Measurements from ENCODE around the gene RNASE8.
"Not testable (repeated sequence)": the region's sequence is repeated elsewhere in the genome, so short reads cannot be mapped to it uniquely, and the experiment has no call there.

Gene RNASE8

DNA sequence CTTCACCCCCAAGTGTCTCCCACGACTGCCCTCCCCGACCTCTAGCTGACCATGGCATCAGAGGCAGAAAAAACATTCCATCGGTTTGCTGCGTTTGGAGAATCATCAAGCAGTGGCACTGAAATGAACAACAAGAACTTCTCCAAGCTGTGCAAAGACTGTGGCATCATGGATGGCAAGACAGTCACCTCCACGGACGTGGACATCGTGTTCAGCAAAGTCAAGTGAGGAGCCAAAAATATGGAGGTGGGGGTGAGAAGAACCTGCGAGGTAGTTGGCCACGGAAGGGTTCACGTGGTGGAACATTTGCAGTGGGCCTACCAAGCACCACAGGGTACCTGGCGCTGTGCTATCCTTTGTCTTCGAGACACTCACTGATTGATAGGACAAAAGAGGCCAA lies 27.1 kb upstream of the RNASE8 start:
- DNase-seq (ENCODE audit: low spot score), result no peak

DNA sequence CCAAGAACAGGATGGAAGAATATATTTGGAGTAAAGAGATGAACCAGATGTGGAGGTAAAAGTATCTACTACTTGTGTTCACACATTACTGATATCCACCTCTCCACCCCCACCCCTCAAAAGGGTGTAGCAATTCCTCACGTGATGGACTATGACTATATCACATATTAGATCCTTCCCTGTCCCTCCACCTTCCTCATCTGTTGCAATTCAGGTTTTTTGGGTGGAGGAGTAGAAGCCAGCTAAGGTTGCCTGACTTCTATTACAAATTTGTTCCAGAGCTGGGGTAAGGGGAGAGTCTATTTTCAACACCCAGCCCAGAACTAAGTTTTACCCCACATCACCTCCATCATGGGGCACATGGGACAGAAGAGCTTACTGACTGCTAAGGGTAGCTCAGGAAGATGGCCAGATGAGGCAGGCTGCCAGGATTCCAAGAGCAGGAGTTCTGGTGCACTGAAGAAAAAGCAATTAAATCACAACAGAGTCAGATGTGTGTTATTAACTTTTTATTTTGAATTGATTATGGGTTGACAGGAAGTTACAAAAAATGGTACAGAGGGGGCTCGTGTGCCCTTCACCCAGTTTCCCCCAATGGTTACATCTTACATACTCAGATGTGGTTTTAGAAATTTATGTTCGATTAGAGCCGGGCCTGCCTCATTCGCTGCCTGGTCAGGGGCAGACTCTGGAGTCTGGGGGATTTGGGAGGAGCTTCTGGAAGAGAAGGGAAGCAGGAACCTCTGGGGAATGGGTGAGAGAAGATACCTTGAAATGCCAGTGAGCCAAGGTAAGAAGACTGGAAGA lies 25.1 kb upstream of the RNASE8 start:
- no peak for DNase-seq (ENCODE audit: low spot score)

DNA sequence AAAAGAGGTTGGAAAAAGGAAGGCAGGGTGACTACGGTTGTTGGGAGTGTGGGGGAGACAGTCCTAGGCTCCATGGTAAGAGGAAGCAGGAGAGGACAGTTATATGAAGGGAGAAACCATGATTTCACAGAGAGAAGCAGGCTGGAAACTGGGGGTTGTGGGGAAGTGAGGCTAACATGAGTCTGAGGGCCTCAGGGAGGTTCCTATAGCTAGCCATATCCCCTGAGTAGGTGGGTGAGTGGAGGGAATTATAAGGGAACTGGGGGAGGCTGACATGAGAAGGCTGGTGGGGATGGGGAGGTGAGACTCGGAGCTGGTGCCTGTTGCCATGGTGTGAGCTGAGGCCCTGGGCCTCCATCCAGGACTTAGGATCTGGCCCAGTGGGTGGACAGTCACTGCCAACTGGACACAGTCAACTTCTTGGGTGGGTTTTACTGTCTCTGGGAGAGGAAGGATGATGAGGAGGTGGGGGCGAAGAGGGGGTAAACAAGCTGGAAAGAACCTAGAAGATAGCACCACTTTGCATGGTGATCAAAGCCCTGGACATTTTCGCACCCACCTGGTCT lies 24.4 kb upstream of the RNASE8 start:
- no peak for DNase-seq (ENCODE audit: low spot score)

DNA sequence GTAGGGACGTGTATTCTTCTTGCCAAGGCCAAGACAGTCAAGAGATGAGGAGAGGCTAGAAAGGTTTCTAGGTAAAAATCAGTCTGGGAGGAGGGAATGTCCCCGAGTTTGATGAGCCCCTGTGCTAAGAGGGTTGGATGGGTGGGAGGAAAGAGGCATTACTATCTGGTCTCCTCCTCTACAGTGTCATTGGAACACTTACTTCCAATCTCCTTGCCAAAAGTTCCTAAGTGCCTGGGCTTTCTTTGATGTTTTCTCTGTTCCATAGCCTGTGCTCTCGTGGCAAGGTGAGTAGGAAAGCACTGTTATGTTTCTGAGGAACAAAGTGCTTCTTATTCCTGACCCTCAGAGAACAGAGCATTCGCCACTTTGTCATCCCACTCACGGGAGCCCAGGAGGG lies 22.9 kb upstream of the RNASE8 start, which contains the start of gene RNASE13:
RNASE13 (minus strand) TSS at position 101 of the 400 bp plus-strand sequence. CDS start 519 bp downstream, outside the sequence.
- no peak for DNase-seq (ENCODE audit: low spot score)

DNA sequence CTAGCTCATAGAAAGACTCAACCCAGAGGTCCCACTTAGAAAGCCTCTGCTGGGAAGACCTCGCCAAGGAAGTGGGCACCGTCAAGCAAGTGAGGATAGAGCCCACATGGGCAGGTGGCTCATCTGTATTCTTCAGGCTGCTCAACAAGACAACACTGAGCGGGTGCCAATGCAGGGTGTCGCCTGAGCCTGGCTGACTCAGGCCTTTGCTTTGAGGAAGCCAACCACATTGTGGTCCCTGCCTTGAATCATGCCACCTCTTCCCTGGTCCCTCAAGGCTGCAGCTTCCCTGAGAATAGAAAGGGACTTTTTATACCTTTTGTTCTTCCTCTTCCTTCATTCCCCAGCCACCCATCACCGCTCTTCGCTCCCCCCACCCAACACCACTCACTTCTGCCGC lies 20.9 kb upstream of the RNASE8 start:
- DNase-seq (ENCODE audit: low spot score), result no peak

DNA sequence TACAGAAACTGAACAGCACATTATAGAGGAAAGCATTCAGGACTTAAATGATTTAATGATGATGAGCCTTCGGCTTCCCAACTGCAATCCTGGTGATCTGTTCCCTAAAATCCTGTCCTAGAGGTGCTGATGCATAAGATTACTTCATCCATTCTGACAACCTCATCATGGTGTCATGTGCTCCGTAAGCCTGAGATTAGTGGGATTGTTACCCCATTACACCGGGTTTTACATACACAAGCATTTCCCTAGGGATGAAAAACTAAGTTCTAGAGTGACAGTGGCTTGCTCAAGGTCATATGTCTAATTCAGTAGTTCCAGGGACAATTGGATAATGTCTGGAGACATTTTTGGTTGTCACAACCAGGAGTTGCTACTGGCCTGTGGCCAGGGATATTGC lies 20.5 kb upstream of the RNASE8 start:
- no peak for DNase-seq (ENCODE audit: low spot score)

DNA sequence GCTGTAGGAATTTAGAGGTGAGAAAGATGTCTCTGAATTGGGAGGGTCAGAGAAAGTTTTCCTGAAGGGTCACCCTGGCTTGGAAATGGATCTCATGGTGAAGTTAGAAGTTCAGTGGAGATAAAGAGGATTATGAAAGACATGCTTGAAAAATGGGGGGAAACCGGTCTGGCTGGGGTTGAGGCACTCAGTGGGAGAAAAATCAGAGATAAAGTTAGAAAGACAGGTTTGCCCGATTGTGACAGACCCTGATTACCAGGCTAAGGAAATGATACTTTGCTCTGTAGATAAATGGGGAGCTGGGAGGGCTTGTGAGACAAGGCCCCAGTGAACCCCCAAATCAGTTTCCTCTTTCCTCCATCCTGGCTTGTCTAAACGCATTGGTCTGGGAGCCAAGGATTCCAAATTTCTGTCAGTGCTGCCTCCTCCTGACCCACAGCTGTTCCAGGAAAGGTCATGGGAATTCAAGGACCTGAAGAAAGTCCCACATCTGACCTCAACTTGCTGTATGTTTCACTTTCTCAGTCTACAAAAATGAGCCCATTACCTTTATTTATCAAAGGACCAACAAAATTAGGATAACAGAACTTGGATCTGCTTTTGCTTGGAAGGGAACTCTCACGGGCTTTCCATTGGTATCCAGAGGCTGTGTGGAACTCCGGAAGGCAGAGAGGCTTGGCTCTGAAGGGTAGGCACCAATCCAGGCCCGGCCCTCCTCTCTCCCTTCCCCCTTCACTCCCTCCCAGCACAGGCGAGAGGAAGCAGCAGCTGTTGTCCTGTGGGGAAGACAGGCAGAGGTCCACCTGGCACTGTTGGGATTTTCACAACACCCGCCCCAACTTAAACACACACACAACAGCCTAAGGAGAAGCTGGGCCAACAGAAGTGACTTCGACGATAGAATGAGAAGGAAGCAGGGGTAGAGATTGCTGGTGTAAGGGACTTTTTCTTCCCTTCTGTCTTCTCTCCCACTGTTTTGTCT lies 18.9 kb upstream of the RNASE8 start:
- DNase-seq (ENCODE audit: low spot score), result peak; percentile 85

DNA sequence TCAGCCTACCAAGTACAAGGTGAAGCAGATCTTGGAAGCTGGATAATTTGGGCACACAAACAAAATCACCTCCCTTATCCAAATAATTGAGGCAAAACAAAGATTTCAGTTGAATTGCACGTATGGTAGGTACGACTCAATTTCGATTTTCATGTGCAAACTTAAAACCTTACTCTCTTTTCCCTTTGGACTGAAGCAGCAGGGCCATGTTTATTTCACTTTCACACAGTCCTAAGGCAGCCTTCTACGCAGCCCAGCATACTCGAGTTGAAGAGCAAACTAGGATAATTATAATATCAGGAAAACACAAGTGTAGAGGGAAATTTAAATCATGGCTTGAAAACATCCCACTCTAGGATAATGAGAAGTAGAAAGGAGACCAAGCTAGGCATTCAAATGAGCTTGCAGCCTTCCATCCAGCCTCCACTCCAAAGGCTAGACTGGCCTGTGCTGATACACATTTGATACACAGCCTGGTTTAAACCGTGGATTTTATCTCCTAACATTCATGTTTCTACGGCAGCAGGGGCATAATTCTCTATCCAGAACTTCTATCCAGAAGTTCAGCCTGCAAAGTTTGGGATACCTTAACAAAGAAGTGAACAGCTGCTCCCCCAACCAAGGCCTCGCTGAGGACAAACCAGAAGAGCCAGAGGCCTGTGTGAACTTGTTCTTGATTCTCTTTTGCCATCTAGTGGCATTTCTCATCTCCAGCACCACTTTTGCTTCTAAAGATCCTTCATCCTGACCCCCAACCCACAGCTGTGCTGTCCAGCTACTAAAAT lies 17.8 kb upstream of the RNASE8 start:
- peak; percentile 75 for DNase-seq (ENCODE audit: low spot score)

DNA sequence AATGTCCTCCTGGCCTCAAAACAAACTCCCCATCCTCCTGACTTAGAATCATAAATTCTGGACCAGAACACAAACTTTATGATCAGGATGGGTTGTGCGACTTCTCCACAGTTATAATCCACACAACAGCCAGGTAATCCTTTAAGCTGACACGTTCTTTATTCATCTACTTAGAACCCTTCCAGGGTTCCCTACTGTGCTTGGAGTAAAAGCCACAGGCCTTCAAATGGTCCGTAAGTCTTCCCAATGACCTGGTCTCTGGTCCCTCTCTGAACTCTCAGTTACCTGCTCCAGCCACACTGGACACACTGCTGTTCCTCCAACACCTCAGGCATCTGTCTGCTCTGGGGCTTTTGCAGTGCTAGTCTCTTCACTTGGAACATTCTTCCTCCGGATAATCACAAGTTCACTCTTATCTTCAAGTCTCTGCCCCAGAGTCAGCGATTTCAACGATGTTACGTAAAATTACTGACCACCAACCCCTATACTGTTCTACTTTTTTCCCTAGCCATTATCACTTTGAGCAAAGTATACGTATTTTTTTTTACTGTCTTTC lies 17.2 kb upstream of the RNASE8 start:
- no peak for DNase-seq (ENCODE audit: low spot score)

DNA sequence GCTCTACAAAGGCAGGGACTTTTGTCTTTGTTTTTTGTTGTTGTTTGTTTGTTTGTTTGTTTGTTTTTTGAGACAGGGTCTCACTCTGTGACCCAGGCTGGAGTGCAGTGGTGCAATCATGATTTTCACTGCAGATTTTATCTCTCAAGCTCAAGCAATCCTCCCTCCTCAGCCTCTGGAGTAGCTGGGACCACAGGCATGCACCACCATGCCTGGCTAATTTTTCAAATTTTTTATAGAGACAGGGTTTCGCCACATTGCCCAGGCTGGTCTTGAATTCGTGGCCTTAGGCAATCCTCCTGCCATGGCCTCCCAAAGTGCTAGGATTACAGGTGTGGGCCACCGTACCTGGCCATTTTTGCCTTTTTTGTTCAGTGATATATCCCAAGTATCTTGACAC lies 16.7 kb upstream of the RNASE8 start:
- DNase-seq (ENCODE audit: low spot score), result not testable (repeated sequence)

DNA sequence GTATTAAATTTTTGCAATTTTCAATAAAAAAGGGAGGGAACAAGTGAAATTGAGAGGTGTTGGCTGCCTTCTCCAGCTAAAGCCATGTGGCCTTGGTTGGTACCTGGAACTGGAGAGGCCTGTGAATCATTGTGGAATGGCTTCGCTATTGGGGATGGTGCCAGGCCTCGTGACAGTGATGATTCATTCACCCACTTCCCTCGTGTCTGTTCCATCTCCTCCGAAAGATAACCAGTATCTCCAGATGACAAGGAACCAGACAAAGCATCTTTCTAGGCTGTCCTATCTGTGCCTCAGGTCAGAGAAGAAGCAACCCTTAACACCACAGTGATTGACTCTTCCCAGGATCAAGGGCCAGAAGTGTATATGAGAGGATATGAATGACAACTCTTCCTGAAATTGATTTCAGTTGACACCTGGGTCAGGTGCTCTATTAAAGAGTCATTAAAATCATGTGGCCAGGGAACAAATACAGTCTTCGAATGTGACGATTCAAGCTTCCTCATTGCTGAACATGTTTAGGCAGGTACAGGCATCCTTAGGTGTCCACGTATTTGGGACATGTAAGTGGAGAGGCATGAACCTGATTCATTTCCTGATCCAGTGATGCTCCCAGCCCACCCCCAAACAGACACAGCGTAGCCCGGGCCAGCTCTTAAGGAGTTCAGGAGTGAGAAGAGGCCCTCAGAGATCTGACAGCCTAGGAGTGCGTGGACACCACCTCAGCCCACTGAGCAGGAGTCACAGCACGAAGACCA lies 15.8 kb upstream of the RNASE8 start, which contains the start of gene RNASE7:
RNASE7 (plus strand) TSS at position 687 of the 758 bp plus-strand sequence. CDS start 631 bp downstream, outside the sequence.
- DNase-seq (ENCODE audit: low spot score), result peak; percentile 53

DNA sequence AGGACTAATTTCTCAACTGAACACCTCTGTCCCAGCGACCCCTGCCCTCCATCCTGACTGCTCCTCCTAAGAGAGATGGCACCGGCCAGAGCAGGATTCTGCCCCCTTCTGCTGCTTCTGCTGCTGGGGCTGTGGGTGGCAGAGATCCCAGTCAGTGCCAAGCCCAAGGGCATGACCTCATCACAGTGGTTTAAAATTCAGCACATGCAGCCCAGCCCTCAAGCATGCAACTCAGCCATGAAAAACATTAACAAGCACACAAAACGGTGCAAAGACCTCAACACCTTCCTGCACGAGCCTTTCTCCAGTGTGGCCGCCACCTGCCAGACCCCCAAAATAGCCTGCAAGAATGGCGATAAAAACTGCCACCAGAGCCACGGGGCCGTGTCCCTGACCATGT lies 14.7 kb upstream of the RNASE8 start:
- DNase-seq (ENCODE audit: low spot score), result no peak

DNA sequence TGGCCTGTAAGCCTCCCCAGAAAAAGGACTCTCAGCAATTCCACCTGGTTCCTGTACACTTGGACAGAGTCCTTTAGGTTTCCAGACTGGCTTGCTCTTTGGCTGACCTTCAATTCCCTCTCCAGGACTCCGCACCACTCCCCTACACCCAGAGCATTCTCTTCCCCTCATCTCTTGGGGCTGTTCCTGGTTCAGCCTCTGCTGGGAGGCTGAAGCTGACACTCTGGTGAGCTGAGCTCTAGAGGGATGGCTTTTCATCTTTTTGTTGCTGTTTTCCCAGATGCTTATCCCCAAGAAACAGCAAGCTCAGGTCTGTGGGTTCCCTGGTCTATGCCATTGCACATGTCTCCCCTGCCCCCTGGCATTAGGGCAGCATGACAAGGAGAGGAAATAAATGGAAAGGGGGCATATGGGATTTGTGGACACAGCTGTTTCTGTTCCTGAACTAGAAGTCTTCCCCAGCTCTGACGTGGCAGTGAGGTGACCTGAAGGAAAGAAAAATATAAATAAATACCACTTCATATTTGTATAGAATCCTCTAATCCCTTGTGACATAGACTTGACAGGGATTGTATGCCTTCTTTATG lies 14.1 kb upstream of the RNASE8 start:
- no peak for DNase-seq (ENCODE audit: low spot score)

DNA sequence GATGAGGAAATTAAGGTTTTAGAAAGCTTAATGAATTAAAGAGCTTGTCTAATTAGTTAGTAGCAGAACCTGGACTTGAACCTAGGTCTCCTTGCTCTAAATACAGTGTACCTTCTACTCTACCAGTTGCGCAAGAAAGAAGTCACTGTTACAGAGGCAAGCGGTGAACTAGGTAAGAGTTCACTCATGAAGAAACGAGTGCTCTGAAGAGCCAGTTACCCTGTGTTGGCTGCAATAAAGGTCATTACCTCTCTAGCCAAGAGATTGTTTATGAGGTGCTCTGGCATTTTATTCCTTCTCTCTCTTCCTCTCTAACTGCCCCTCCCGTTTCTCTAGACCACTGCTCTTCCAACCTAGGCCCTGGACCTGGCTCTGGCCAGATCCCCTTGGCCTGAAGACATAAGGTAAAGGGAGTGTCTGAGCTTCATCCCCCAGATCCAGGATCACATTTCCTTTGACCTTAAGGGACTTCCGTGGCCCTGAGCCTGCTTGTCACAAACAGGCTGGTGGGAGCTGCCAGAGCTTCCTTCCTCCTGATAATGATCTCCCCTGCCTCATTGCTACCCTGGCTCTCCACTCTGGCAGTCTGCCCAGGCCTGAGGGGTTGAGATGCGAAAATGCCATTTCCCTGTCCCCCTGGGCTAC lies 13.5 kb upstream of the RNASE8 start:
- DNase-seq (ENCODE audit: low spot score), result no peak

DNA sequence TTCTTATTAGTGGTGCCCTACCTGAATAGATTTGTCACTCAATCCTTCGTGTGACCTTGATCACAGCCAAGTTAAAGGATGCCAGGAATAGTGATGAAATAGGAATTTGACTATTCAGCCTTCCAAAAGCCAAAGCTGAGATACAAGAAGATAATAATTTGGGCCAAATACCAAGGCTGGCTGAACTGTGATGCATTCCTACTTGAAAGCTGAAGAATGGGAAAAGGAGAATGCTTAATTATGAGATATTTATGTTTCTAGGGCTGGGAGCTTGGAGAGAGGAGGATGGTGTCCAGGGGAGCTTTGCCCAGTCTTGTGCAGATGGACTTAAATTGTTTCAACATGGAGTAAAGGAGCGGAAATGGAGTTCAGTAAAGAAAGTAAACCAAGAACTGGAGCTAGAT lies 10.2 kb upstream of the RNASE8 start:
- DNase-seq (ENCODE audit: low spot score), result peak; percentile 79

DNA sequence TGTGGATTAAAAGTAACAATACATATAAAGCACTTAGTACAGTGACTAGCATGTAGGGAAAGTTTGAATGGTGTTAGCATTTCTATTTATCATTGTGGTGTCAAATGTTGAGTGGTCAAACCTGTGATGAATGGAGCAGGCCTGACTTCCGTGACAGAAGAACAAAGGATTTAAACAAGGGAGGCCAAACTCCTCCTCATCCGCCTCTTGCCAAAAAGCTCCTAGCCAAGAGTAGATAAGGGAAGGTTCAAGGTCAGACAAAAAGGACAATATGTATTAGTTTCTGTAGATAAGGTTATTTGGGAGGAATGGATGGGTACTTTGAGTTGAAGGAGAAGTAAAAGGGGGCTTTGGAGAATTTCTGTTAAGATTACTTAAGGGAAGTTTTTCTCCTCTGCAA lies 9.0 kb upstream of the RNASE8 start:
- no peak for DNase-seq (ENCODE audit: low spot score)

DNA sequence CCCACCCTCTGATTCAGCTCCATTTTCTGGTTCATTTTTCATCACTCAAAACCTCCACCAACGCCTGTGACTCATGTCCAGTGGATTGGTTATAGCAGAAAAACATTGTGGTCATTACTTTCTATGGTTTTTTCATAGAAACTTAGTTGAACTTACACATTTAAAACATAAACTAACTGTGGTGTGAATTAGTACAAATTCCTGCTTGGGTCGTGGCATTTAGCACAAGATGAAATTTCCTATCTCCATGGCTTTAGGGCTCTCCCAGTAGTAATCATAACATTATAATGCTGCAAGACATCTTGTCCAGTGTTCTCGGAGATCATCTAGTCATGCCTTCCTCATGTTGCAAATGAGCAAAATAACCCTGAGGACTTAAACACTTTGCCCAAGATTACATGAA lies 8.3 kb upstream of the RNASE8 start:
- DNase-seq (ENCODE audit: low spot score), result peak; percentile 50

DNA sequence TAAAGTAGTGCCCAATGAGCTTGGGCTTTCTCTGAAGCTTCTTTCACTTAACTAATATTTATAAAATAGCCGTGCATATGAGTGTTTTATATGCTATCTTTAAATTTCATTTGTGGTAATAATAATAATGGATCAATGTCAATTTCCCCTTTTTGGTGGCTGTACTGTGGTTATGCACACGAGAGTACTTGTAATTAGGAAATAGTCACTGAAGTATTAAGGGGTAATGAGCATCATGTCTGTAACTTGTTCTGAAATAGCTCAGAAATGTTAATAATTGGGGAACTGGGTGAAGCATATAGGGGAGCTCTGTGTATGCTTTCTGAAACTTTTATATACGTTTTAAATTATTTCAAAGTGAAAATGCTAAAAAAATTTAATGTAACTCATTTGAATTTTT lies 7.0 kb upstream of the RNASE8 start:
- DNase-seq (ENCODE audit: low spot score), result no peak

All from GM03348 (cell line).